GM06990 (cell line): Measurements from ENCODE around the gene GPHA2.

Experiments
- DNase-seq: peaks from one replicate; pipeline ENCODE4 v3.0.0-alpha.2; 2011; ENCODE audit not compliant: insufficient read length; ENCODE audit errors: extremely low read depth
- H3K27me3 ChIP-seq: replicated peaks from 2 replicates; pipeline ENCODE4 v1.6.0; 2011; ENCODE audit warnings: low read length; ENCODE audit not compliant: control insufficient read depth, insufficient read depth
- H3K36me3 ChIP-seq: 2 replicates; pipeline ENCODE4 v1.5.1; 2011; ENCODE audit warnings: low read length; ENCODE audit not compliant: control insufficient read depth, insufficient read depth
- H3K4me3 ChIP-seq: replicated peaks from 2 replicates; pipeline ENCODE4 v1.5.1; 2011; ENCODE audit warnings: low read depth, mild to moderate bottlenecking, control low read depth, low read length
- CTCF ChIP-seq: IDR thresholded peaks from 2 replicates; pipeline ENCODE4 v1.5.1; 2011; ENCODE audit warnings: low read length, control low read depth, mild to moderate bottlenecking, inconsistent platforms; ENCODE audit not compliant: insufficient read depth, poor library complexity, severe bottlenecking

GPHA2 gene

GRCh38 chr11:64970731-64971151 lies 35.0 kb upstream of the GPHA2 start:
- no peaks in the 10 kb centered on the region for H3K36me3 ChIP-seq
- no peak overlapping the region for H3K4me3 ChIP-seq
- H3K27me3 ChIP-seq: no peaks in the 10 kb centered on the region
- no peak for TF ChIP-seq CTCF
- no peak for DNase-seq

- H3K4me3 ChIP-seq: no peak overlapping the region
- no peak for DNase-seq
- H3K36me3 ChIP-seq: no peaks in the 10 kb centered on the region
- H3K27me3 ChIP-seq: no peaks in the 10 kb centered on the region
- TF ChIP-seq CTCF: no peak
These were observed 33.5 kb upstream of the GPHA2 start for GRCh38 chr11:64969209-64969608.

- Histone ChIP-seq H3K27me3 (no peaks in the 10 kb centered on the region), H3K36me3 (no peaks in the 10 kb centered on the region), H3K4me3 (no peak overlapping the region)
- no peak for DNase-seq
- TF ChIP-seq CTCF: no peak
These were observed 31.7 kb upstream of the GPHA2 start for GRCh38 chr11:64967375-64967774.

- Histone ChIP-seq H3K27me3 (no peaks in the 10 kb centered on the region), H3K4me3 (no peak overlapping the region), H3K36me3 (no peaks in the 10 kb centered on the region)
- TF ChIP-seq CTCF: no peak
- DNase-seq: no peak
These were observed 27.5 kb upstream of the GPHA2 start for GRCh38 chr11:64963072-64963631.

- Histone ChIP-seq H3K4me3 (no peak overlapping the region), H3K27me3 (no peaks in the 10 kb centered on the region), H3K36me3 (no peaks in the 10 kb centered on the region)
- TF ChIP-seq CTCF: no peak
- DNase-seq: no peak
These were observed 25.0 kb upstream of the GPHA2 start for GRCh38 chr11:64960719-64961118.

GRCh38 chr11:64959498-64959897 lies 23.8 kb upstream of the GPHA2 start:
- no peak for TF ChIP-seq CTCF
- DNase-seq: no peak
- H3K27me3 ChIP-seq: no peaks in the 10 kb centered on the region
- no peak overlapping the region for H3K4me3 ChIP-seq
- no peaks in the 10 kb centered on the region for H3K36me3 ChIP-seq
